VCaP (cell line): Measurements from ENCODE around the gene TEX54.
A peak's percentile ranks its signal among the peaks of the same experiment; 100 is the strongest.
"Not testable (repeated sequence)": the region's sequence is repeated elsewhere in the genome, so short reads cannot be mapped to it uniquely, and the experiment has no call there.

Experiments
- H3K27ac ChIP-seq: fragments of 450-650 bp; 2 replicates; pipeline ENCODE4 v1.5.1; 2017
- TF ChIP-seq, protein P1 (sequence below): fragments of 450-650 bp; conservative IDR thresholded peaks from 2 replicates; pipeline ENCODE4 v1.5.1; 2017; ENCODE audit warnings: mild to moderate bottlenecking, moderate library complexity

The TEX54 gene

DNA sequence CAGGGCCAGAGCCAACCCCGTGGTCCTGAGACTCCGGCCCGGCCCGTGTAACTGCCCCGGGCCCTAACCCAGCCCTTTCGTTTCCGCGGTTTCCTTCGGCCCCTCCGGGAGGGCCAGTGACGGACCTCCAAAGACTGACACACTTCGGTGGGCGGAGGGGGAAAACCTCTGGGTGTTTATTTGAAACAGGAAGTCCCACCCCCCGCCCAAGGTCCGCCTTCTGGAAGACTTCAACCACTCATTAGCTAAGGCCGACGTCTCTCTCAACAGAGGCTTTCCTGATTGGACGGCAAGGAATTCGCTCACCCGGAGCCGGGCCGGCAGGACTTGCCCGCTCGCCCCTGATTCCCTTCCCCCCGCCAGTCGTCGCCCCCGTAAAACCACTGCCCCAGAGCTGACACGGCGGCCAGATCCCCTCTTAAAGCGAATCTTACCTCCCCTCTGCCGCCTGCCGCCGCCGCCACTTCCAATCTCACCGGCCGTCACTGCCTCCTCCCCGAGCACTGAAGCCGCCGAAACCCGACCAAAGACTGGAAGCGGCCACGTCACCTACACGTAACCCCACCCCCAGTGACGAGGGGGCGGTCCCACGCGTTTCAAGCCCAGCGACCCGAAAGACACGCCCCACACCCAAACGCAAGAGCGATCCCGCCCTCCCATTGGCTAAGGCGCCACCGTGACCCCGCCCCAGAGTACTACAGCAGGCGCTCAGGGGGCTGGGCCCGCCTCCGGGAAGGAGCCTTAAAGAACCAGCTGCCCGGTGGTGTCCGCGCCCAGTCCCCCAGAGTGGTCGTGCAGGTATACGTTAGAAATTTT is 913 bp downstream of the TEX54 start, which contains the start of gene STX5:
STX5 (minus strand) TSS at position 532 of the 816 bp plus-strand sequence. CDS start 808 bp downstream, outside the sequence.
- TF ChIP-seq, protein P1, sequence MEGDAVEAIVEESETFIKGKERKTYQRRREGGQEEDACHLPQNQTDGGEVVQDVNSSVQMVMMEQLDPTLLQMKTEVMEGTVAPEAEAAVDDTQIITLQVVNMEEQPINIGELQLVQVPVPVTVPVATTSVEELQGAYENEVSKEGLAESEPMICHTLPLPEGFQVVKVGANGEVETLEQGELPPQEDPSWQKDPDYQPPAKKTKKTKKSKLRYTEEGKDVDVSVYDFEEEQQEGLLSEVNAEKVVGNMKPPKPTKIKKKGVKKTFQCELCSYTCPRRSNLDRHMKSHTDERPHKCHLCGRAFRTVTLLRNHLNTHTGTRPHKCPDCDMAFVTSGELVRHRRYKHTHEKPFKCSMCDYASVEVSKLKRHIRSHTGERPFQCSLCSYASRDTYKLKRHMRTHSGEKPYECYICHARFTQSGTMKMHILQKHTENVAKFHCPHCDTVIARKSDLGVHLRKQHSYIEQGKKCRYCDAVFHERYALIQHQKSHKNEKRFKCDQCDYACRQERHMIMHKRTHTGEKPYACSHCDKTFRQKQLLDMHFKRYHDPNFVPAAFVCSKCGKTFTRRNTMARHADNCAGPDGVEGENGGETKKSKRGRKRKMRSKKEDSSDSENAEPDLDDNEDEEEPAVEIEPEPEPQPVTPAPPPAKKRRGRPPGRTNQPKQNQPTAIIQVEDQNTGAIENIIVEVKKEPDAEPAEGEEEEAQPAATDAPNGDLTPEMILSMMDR = no peak
- H3K27ac ChIP-seq = peak within 1 kb of the TSS; percentile 79

DNA sequence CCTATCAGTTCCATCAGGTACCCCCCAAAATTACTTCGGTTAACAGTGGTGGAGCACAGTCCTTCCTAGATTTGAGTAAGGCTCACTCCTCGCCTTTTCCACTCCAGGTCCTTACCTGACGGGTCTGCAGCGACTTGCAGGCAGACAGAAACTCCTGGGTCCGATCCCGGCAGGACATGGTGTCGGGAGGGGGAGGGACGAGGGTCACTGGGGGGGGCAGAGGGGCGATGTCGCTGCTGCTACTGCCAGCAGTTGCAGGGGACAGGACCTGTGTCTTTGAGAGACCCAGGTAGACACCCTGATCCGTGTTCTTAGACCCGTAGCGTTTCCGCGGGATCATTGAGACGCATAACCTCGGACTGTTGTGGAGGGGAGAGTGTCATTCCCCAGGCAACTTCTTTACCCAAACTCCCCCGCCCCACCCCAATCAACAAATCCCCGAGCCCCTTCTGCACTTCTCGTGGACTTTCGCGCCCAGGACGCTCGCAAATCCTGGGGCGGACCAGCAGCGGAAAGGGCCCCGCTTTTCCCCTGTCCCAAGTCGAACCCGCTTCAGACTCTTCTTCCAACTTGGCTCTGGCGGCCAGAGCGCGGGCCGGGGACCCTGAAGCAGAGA is 1.6 kb downstream of the TEX54 start:
- peak overlapping the region; percentile 79 for H3K27ac ChIP-seq
- TF ChIP-seq, protein P1 = no peak

DNA sequence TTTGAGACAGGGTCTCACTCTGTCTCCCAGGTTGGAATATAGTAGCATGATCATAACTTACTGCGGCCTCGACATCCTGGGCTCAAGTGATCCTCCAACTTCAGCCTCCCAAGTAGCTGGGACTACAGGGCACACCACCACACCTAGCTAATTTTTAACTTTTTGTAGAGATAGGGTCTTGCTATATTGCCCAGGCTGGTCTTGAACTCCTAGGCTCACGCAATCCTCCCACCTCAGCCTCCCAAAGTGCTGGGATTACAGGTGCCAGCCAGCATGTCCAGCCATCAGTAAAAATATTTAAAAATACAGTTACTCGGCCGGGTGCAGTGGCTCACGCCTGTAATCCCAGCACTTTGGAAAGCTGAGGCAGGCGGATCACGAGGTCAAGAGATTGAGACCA is 4.5 kb downstream of the TEX54 start:
- H3K27ac ChIP-seq = not testable (repeated sequence)

DNA sequence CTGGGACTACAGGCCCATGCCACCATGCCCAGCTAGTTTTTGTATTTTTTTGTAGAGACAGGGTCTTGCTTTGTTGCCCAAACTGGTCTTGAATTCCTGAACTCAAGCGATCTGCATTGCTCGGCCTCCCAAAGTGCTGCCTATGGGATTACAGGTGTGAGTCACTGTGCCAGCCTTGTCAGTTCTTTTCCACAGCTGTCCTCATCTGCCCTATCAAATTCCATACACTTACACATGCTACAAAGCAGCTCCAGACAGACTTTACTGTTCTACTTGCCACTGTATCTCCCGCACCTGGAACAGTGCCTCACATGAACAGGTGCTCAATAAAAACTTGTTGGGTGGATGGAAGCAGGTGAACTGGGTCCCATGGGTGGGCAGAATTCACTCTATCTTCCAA is 9.0 kb downstream of the TEX54 start:
- TF ChIP-seq, protein P1 = no peak
- H3K27ac ChIP-seq = no peak overlapping the region

DNA sequence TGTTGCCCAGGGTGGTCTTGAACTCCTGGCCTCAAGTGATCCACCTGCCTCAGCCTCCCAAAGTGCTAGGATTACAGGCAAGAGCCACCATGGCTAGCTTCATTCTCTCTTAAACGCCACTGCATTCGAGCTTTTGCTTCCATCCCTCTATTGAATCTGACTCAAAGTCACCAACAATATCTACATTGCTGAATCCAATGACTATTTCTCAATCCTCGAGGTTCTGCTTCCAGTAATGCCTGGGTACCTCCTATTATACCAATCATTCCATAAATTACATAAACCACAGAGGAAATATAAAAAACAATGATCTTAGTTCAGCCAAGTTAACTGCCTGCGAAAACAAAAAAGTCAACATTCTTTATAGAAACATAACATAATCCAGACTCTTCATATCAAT is 15.5 kb downstream of the TEX54 start:
- TF ChIP-seq, protein P1 = no peak
- H3K27ac ChIP-seq = no peak overlapping the region

DNA sequence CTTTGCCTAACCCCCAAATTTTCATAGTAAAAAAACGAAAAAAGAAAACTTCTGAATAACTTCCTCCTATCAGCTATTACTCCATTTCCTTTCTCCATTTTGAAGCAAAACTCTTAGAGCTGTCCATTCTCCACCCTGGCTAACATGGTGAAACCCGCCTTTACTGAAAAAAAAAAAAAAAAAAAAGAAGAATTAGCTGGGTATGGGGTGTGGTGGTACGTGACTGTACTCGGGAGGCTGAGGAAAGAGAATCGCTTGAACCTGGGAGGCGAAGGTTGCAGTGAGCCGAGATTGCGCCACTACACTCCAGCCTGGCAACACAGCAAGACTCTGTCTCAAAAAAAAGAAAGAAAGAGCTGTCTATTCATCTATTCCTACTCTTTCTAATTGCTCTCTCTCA is 16.1 kb downstream of the TEX54 start:
- TF ChIP-seq, protein P1 = no peak
- no peak overlapping the region for H3K27ac ChIP-seq

DNA sequence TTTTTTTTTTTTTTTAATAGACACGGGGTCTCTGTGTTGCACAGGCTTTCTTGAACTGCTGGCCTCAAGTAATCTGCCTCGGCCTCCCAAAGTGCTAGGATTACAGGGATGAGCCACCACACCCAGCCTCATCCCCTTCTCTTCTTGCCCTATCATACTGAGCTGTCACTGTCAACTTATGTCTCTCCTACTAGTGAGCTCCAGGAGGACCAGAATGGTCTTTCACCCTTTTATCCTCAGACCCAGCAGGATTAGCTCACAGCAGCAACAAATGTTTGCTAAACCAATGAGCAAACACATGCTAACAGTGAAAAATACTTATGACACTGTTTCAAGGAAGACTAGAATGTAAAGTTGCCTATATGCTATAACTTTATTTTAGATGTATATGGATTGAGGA is 21.0 kb downstream of the TEX54 start:
- no peak overlapping the region for H3K27ac ChIP-seq
- TF ChIP-seq, protein P1 = no peak

DNA sequence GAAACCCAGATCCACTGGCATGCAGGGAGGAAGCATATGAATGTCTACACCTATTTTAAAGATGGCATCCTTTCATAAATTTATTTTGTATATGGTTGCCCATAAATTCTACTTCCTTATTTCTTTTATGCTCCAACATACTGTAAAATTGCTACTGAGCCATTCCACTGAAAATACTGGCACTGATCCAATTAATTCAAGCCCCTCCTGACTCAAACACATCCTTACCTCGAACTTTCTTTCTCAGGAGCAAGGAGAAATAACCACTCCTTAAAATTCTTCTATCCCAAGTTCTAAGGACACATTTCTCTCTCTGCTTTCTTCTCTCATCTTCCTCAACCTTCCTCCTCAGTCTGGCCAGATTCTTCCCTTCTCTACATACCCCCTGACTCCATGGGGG is 21.9 kb downstream of the TEX54 start:
- H3K27ac ChIP-seq = no peak overlapping the region
- TF ChIP-seq, protein P1 = no peak
